HuH-7.5 (cell line): ENCODE measurements around the gene PRKG2.

Source experiments
- DNase-seq: peaks from one replicate; pipeline ENCODE4 v3.0.0; 2011; ENCODE audit warnings: low spot score

The PRKG2 gene

GRCh38 chr4:81039351-81039972 lies 175.6 kb downstream of the PRKG2 start:
- DNase-seq, result no peak

DNA sequence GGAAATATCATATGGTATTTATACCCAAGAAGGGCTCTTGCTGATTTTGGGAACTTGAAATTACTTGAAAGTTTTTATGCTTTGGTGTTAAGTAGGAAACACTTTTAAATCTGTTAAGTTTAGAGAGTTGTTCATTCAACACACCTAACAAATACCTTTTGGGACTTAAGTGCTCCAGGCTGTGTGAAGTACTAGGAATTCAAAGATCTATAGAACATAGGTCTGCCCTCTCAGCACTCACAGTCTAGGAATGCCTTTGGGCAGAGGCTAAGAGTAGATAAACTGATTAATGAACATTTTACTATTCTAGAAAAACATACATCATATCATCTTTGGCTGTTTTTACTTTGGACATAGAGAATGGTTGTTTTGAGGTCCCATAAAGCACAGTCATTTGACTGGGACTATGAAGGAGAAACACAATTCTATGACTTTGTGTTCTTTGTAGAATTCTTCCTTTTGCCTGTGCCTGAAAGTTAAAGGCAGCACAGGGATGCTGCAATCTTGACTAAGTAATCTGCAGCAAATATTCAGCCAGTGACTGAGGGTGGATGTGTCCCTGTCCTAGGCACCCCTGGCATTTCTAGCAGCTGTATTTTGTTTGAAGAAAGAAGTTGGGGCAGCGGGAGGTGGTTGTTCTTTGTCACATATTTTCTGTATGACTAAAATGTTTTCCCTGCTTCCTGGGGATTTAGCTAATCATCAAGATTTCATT lies 176.2 kb downstream of the PRKG2 start:
- DNase-seq, result no peak
